ENCODE measurements around the gene IQSEC1. TPM values are rescaled to one million over a fixed set of nuclear protein-coding genes. Genes with fewer than 3 reads are reported as not detected.

IQSEC1 gene
- polyA plus RNA-seq, 1 experiment, result 4.8 TPM

GRCh38 chr3:12875857-12876836 lies 197.1 kb downstream of the IQSEC1 start:
- Histone ChIP-seq H3K27me3 (ENCODE audit: control insufficient read depth, insufficient read depth, low read length) (no peaks in the 10 kb centered on the region), H3K36me3 (ENCODE audit: control insufficient read depth, insufficient read depth, low read length) (no peaks in the 10 kb centered on the region), H3K4me3 (ENCODE audit: low read depth, low read length) (peak overlapping the region; percentile 32)
- ChIA-PET CTCF (interaction anchor here (0.6 to 6.4 kb wide), 4 partner anchors 8 to 241 kb away, joined by 3 to 44 read pairs (median 5); no protein-coding TSS in a partner anchor), POLR2A (no interaction called here)
- TF ChIP-seq CTCF (IDR thresholded peaks at IDR 0.05; ENCODE audit: insufficient read depth, low read depth, low read length), result peak; percentile 44
- no peak for DNase-seq (ENCODE audit: low read depth)

- H3K27me3 ChIP-seq (ENCODE audit: control insufficient read depth, insufficient read depth, low read length), result no peaks in the 10 kb centered on the region; the same call in 1 of the 2 replicates
- no peak for DNase-seq (ENCODE audit: low read depth)
- CTCF ChIA-PET, result interaction anchor here (0.6 to 5.6 kb wide), 5 partner anchors 9 to 158 kb away, joined by 3 to 58 read pairs (median 6); no protein-coding TSS in a partner anchor
- H3K36me3 ChIP-seq (ENCODE audit: control insufficient read depth, insufficient read depth, low read length), result no peaks in the 10 kb centered on the region
- TF ChIP-seq CTCF (IDR thresholded peaks at IDR 0.05; ENCODE audit: insufficient read depth, low read depth, low read length), result no peak
- POLR2A ChIA-PET, result no interaction called here
- no peak overlapping the region for H3K4me3 ChIP-seq (ENCODE audit: low read depth, low read length)
These were observed 201.7 kb downstream of the IQSEC1 start for GRCh38 chr3:12871404-12871983.

- ChIA-PET CTCF (interaction anchor here (0.8 to 5.6 kb wide), 5 partner anchors 9 to 124 kb away, joined by 3 to 58 read pairs (median 6); no protein-coding TSS in a partner anchor), POLR2A (no interaction called here)
These were observed 202.3 kb downstream of the IQSEC1 start for GRCh38 chr3:12870942-12871341.

GRCh38 chr3:12869035-12869621 lies 204.1 kb downstream of the IQSEC1 start:
- H3K36me3 ChIP-seq (ENCODE audit: control insufficient read depth, insufficient read depth, low read length), result no peaks in the 10 kb centered on the region
- DNase-seq (ENCODE audit: low read depth), result no peak
- H3K27me3 ChIP-seq (ENCODE audit: control insufficient read depth, insufficient read depth, low read length), result no peaks in the 10 kb centered on the region; the same call in 1 of the 2 replicates
- CTCF ChIA-PET, result interaction anchor here (1.1 to 5.6 kb wide), 5 partner anchors 8 to 30 kb away, joined by 3 to 58 read pairs (median 5); no protein-coding TSS in a partner anchor
- TF ChIP-seq CTCF (IDR thresholded peaks at IDR 0.05; ENCODE audit: insufficient read depth, low read depth, low read length), result no peak
- POLR2A ChIA-PET, result no interaction called here
- H3K4me3 ChIP-seq (ENCODE audit: low read depth, low read length), result no peak overlapping the region

More at GRCh38 chr3:12870942-12871341, 202.3 kb downstream of the IQSEC1 start:
- Histone ChIP-seq H3K4me3 (ENCODE audit: low read depth, low read length) (no peak overlapping the region), H3K36me3 (ENCODE audit: control insufficient read depth, insufficient read depth, low read length) (no peaks in the 10 kb centered on the region), H3K27me3 (ENCODE audit: control insufficient read depth, insufficient read depth, low read length) (no peaks in the 10 kb centered on the region; the same call in 1 of the 2 replicates)
- TF ChIP-seq CTCF (IDR thresholded peaks at IDR 0.05; ENCODE audit: insufficient read depth, low read depth, low read length), result no peak
- no peak for DNase-seq (ENCODE audit: low read depth)

Data from BJ (cell line).